Retina (tissue), 1 donor: ENCODE results near the gene CTNND1.
A peak's percentile ranks its signal among the peaks of the same experiment; 100 is the strongest.

ENCODE experiments used
- DNase-seq: peaks from one replicate; pipeline ENCODE4 v3.0.0-alpha.2; 2016

Gene CTNND1

DNA sequence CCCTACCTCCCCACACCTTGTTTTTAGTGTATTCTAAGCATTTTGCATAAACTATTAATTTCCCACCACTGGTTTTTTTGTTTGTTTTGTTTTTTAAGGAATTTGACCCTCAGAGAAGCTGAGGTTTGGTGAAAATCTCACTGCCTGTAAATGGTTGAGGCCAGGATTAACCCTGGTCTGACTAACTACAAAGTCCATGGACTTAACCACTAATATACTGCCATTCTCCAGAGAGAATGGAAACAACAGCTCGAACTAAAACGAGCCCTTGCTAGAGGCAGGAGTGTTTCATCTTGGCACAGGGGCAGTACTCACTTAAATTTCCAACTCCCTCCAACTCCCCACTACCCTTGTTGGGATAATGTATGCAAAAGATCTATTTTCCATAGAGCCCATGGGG lies 3.0 kb downstream of the CTNND1 start:
- DNase-seq: peak; percentile 12

DNA sequence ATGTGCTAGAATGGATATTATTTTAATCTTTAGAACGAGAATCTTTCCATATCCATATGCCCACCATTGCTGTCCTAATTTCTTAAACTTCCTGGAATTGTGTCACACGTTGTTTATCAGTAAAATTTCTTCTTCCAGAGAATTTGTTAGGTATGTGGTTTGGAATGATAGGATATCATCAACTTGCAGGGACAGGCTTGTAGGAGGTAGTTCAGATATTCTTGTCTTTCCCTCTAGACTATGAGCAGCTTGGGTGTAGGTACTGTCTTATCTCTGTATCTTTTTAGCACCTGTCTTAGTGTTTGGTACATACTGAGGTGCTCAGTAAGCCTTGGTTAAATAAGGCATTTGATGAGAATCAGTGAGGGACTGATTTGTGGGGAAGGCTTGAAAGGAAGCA lies 3.4 kb downstream of the CTNND1 start:
- DNase-seq: no peak

DNA sequence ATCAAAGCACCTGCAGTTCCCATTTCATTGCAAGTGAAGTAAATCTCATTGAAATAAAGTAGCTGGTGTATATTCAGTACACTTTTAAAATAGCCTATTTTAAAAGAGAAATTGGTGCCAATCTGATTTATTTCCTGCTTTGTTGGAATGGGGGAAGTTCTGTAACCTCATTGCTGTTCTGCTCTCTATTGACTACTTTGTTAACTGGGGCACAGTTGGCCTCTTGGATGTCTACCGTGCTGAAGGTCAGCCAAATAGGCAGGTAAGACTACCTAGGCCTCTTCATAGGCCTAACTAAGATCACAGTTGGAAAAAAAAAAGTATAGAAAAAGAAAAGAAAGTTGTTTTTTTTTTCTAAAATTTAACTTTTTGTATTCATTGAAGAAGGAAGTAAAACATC lies 9.2 kb downstream of the CTNND1 start:
- DNase-seq: no peak

- no peak for DNase-seq
Measured at GRCh38 chr11:57771365-57771764, 9.8 kb downstream of the CTNND1 start.

DNA sequence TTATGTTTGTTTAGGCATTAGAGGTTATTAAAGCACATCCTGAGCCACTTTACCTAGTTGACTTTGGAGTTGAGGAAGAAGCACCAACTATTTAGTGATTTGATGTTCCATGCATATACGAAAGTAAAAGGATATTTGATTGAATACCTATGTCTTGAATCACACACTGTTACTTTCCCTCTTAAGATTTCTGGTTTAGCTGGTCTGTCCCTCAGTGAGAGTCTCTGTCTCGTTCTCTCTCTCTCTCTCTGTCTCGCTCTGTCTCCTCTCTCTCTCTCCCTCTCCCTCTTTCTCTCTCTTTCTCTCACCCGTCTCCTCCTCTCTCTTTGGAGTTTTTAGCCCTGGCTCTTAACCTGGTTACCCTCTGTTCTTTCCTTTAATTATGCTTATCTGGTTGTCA lies 11.0 kb downstream of the CTNND1 start:
- no peak for DNase-seq

GRCh38 chr11:57773026-57773598 lies 11.5 kb downstream of the CTNND1 start:
- DNase-seq: no peak

GRCh38 chr11:57775491-57775890 lies 13.9 kb downstream of the CTNND1 start:
- DNase-seq: no peak

DNA sequence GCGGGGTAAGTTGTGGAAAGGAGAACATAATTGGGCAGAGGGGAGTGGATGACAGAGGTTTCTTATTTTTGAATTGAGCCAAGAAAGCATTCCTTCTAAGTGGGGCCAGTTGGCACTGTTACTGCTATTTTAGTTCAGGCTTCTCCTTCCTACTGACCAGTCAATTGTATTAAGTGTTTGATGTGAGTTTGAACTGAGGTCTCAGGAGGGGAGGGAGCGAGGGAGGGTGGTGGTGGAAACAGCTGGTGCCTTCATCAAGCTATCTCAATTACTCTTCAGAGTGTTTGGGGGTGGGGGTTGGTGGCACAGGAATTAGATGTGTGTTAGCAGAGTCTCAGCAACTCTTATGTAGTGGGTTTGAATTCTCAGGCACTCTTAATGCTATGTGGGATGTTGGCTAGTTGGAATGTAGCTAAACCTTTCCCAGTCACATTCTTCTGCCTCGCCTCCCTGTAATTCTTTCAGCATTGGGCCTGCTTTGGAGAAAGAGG lies 14.5 kb downstream of the CTNND1 start:
- DNase-seq: peak; percentile 49

DNA sequence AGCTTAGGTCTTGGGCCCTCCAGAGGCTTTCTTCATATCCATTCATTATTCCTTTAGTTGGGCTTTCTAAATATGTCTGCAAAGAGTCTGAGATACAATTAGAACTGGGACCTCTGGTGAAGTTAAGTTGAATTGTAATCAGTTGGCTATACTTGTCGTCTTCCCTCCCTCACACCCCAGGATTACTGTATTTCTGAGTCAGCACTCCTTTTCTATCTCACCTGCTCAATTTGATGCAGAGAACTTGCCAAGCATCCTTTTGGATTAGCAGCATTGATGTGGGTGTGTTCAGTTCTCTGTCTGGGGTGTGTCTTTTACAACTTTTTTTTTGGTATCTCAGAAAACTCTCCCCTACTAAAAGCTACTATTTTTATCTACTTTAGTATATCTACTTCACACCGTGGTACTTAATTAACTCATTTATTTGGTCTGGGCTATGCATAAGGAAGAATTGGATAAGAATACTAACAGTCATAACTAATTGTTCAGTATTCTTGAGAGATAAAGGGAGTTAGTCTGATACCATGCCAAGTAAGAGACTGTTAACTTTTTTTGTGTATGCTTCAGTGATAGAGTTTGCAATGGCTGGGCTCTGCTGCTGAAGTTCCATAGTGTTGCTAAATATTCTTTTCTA lies 15.1 kb downstream of the CTNND1 start:
- DNase-seq: no peak

GRCh38 chr11:57777969-57778317 lies 16.3 kb downstream of the CTNND1 start:
- no peak for DNase-seq

GRCh38 chr11:57778318-57779037 lies 16.9 kb downstream of the CTNND1 start:
- DNase-seq: peak; percentile 86

DNA sequence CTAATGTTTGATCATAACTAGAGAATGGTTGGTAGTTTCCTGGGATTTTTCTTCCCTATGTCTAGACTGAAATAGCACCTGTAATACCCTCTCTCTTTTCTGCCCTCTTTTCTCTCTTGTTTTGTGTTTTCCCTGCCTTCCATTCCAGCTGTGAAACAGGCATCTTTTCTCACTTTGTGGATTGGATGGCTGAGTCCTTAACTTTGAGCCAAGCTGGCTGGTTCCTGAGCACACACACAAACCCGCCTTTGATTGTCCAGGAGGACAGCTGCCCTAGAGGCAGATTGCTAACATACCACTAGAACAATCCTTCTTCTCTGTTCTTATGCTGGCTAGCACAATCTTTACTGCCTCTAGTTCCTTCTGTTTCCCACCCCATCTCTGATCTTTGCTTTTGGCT lies 17.7 kb downstream of the CTNND1 start:
- peak; percentile 46 for DNase-seq

GRCh38 chr11:57781529-57781943 lies 19.9 kb downstream of the CTNND1 start:
- no peak for DNase-seq

GRCh38 chr11:57785072-57785471 lies 23.5 kb downstream of the CTNND1 start:
- no peak for DNase-seq

GRCh38 chr11:57786436-57786835 lies 24.8 kb downstream of the CTNND1 start:
- no peak for DNase-seq

DNA sequence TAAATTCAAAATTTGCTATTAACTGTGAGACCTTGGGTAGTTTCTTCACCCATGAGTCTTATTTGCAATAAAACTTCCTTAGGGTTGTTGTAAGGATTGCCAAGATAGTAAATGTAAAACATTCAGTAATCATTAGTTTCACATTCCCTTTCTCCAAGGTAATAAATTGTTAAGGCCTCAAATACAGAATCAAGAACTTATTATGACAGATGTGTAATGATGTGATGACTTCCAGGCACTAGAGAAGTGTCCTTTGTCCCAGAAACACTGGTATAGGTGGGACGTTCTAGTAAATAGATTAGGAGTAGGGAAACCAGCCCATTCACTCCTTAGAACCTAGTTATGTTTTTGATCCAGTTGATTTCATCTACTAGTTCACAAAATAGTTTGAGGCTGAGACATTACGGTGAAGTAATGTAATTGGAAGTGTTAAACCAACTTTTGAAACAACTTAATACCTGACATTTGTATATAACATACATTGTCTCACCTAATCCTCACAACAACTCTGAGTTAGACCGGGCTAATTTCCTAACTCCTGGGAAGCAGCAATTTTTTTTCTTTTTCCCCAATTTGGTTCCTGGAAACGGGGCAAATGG lies 25.5 kb downstream of the CTNND1 start:
- no peak for DNase-seq

GRCh38 chr11:57787920-57788702 lies 26.5 kb downstream of the CTNND1 start:
- DNase-seq: no peak

GRCh38 chr11:57788703-57789088 lies 27.1 kb downstream of the CTNND1 start:
- DNase-seq: no peak

DNA sequence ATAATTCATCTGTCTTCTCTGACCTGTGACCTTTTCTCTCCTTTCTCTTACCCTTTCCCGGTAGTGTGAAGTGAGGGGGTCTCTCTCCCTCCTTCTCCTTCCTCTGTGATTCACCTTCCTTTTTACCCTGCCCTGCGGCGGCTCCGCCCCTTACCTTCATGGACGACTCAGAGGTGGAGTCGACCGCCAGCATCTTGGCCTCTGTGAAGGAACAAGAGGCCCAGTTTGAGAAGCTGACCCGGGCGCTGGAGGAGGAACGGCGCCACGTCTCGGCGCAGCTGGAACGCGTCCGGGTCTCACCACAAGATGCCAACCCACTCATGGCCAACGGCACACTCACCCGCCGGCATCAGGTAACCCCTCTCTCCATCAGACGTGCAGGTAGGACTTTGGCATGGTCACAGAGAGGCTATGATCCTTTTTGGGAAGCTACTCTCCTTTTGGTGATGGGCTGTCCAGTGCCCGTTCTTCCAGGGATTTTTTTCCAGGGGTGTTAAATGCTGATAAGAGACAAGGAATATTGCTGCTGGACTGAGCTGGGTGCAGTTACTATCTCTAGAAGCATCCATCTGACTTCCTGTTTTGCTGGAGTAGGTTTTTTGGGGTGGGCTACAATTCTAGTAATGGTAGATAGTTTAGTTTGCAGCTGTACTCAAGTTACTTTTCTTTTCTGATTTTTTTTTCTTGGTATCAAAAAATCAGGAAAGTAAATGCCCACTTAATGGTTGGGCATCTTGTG lies 29.9 kb downstream of the CTNND1 start:
- DNase-seq: no peak

DNA sequence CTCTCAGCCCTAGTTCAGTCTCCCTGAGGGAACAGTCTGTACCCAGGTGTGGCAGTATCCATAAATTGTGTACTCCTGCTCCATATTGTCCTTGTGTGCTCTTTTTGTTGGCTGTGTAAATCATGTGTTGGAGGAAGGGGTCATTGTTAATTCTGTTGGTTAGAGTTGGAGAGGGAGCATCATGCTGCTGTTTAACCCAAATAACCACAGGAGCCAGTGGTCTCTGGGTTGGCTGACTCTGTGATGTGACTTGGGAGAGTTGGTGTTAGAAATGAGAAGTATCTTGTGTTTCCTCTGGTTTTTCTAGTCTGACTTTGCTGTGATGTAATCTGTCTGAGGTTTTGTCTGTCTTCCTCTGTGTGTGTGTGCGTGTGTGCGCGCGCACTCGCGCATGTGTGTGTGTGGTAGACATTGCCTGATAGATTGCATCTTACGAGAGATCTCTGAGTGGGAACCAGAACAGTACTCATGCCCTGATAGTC lies 30.5 kb downstream of the CTNND1 start:
- DNase-seq: no peak

- DNase-seq: no peak
Measured at GRCh38 chr11:57792870-57793269, 31.3 kb downstream of the CTNND1 start.
